Mucosa of descending colon (tissue), 3 donors: ENCODE measurements around the gene CCDC154. TPM values are rescaled to one million over a fixed set of nuclear protein-coding genes. Genes with fewer than 3 reads are reported as not detected.

Experiments
- ATAC-seq: fragments of 200-7000 bp; cut with Tn5 transposase; one replicate; pipeline ENCODE4 v1.9.1; 2020; ENCODE audit warnings: mild to moderate bottlenecking, moderate library complexity
- DNase-seq, 3 donors: peaks; one replicate each; pipeline ENCODE4 v3.0.0-alpha.2; 2020
- H3K36me3 ChIP-seq: fragments of 200-600 bp; one replicate; pipeline ENCODE4 v1.8.0; 2021; ENCODE audit warnings: low read depth, mild to moderate bottlenecking
- H3K4me1 ChIP-seq: fragments of 200-600 bp; one replicate; pipeline ENCODE4 v1.8.0; 2021; ENCODE audit warnings: low read depth, mild to moderate bottlenecking
- H3K4me3 ChIP-seq: fragments of 200-600 bp; one replicate; pipeline ENCODE4 v1.8.0; 2021; ENCODE audit warnings: mild to moderate bottlenecking
- H3K9me3 ChIP-seq: fragments of 200-600 bp; one replicate; pipeline ENCODE4 v1.8.0; 2021; ENCODE audit warnings: mild to moderate bottlenecking
- CTCF ChIP-seq: fragments of 200-600 bp; IDR thresholded peaks from one replicate; pipeline ENCODE4 v1.8.0; 2022; ENCODE audit warnings: antibody characterized with exemption, mild to moderate bottlenecking
- intact Hi-C, 2 donors: fragments of 100-400 bp; cut with DNase I in 1 of 2; cut with micrococcal nuclease in 1 of 2; formaldehyde crosslinking; loops; one replicate each; pipeline versions ENCODE4 v1.11.0 to v1.11.1; 2022; cut with DNase I, micrococcal nuclease
- total RNA-seq, 3 donors: library from RNA; stranded (reverse); fragmentation: NEBNext Ultra II Directional in 2 of 3; extraction: Animal tissue kit (Norgen Biotek cat#: 25700) in 2 of 3; gene quantifications; one replicate each; pipeline versions ENCODE4 v1.2.1 to v1.2.4, GENCODE V29; 2021 to 2023
- donor health status: DM: no; HTN: no; CAD: no; lungs with moderate emphysema.
- donor health status: DM: no; HTN: no; CAD: no.
- donor health status: DM: no; HTN: yes; CAD: no.

Gene CCDC154
- total RNA-seq, 3 donors from 2014 or later = 0.43 to 2.4 (median 1.1) TPM

GRCh38 chr16:1435921-1436697 is 8.2 kb downstream of the CCDC154 start:
- Histone ChIP-seq H3K4me1 (no peaks in the 10 kb centered on the region), H3K36me3 (no peaks in the 10 kb centered on the region), H3K9me3 (no peaks in the 10 kb centered on the region), H3K4me3 (no peak overlapping the region)
- DNase-seq (no peak), ATAC-seq (no peak)
- intact Hi-C loops = no loop called here
- TF ChIP-seq CTCF = no peak

GRCh38 chr16:1434644-1435592 is 9.4 kb downstream of the CCDC154 start:
- Histone ChIP-seq H3K4me3 (no peak overlapping the region), H3K9me3 (no peaks in the 10 kb centered on the region), H3K36me3 (no peaks in the 10 kb centered on the region), H3K4me1 (no peaks in the 10 kb centered on the region)
- intact Hi-C loops = no loop called here
- no peak for TF ChIP-seq CTCF
- ATAC-seq (no peak), DNase-seq (no peak)

- no peaks in the 10 kb centered on the region for H3K36me3 ChIP-seq
- TF ChIP-seq CTCF = no peak
- intact Hi-C loops = no loop called here
- H3K9me3 ChIP-seq = no peaks in the 10 kb centered on the region
- H3K4me1 ChIP-seq = no peaks in the 10 kb centered on the region
- no peak overlapping the region for H3K4me3 ChIP-seq
- no peak for ATAC-seq
- no peak for DNase-seq
These were observed 10.6 kb downstream of the CCDC154 start for GRCh38 chr16:1433756-1434155.

- DNase-seq = no peak
- Histone ChIP-seq H3K36me3 (no peaks in the 10 kb centered on the region), H3K4me1 (no peaks in the 10 kb centered on the region), H3K9me3 (no peaks in the 10 kb centered on the region), H3K4me3 (no peak overlapping the region)
- no peak for TF ChIP-seq CTCF
- intact Hi-C loops = no loop called here
- no peak for ATAC-seq
These were observed 11.1 kb downstream of the CCDC154 start for GRCh38 chr16:1433263-1433560.

GRCh38 chr16:1432388-1433262 is 11.7 kb downstream of the CCDC154 start:
- no peaks in the 10 kb centered on the region for H3K4me1 ChIP-seq
- intact Hi-C loops = no loop called here
- no peak for DNase-seq
- no peak for TF ChIP-seq CTCF
- no peak for ATAC-seq
- no peaks in the 10 kb centered on the region for H3K9me3 ChIP-seq
- no peak overlapping the region for H3K4me3 ChIP-seq
- no peaks in the 10 kb centered on the region for H3K36me3 ChIP-seq
